Naive B cell (primary cell): Measurements from ENCODE around the gene FBXO11. TPM values are rescaled to one million over a fixed set of nuclear protein-coding genes. Genes with fewer than 3 reads are reported as not detected.
A peak's percentile ranks its signal among the peaks of the same experiment; 100 is the strongest.

Source experiments
- ATAC-seq, 2 donors: fragments of 150-1000 bp; cut with Tn5 transposase; 2 replicates each; pipeline ENCODE4 v1.10.0; 2021; ENCODE audit warnings: low read depth in 2 of 2, mild to moderate bottlenecking in 2 of 2, moderate library complexity in 2 of 2
- DNase-seq: peaks from one replicate; pipeline ENCODE4 v3.0.0; 2022
- H3K27ac Mint-ChIP-seq, 6 donors: one replicate each; pipeline ENCODE4 v1.8.0; 2020 to 2022; ENCODE audit warnings: mild to moderate bottlenecking in 6 of 6, mixed read lengths in 6 of 6, moderate library complexity in 5 of 6, inconsistent platforms in 2 of 6
- H3K27me3 Mint-ChIP-seq, 3 donors: one replicate each; pipeline ENCODE4 v1.8.0; 2021 to 2022; ENCODE audit warnings: mixed read lengths in 3 of 3, mild to moderate bottlenecking in 1 of 3
- H3K36me3 Mint-ChIP-seq, 2 donors: one replicate each; pipeline ENCODE4 v1.8.0; 2020 to 2022; ENCODE audit warnings: mixed read lengths in 2 of 2, inconsistent platforms in 1 of 2, mild to moderate bottlenecking in 1 of 2
- H3K4me1 Mint-ChIP-seq, 3 donors: one replicate each; pipeline ENCODE4 v1.8.0; 2020 to 2022; ENCODE audit warnings: mixed read lengths in 3 of 3, inconsistent platforms in 1 of 3, mild to moderate bottlenecking in 1 of 3, moderate library complexity in 1 of 3
- H3K4me3 Mint-ChIP-seq, 8 donors: one replicate each; pipeline ENCODE4 v1.8.0; 2020 to 2022; ENCODE audit warnings: mild to moderate bottlenecking in 8 of 8, mixed read lengths in 8 of 8, moderate library complexity in 8 of 8, inconsistent platforms in 2 of 8
- H3K9me3 Mint-ChIP-seq, 7 donors: one replicate each; pipeline ENCODE4 v1.8.0; 2020 to 2022; ENCODE audit warnings: mixed read lengths in 7 of 7, mild to moderate bottlenecking in 5 of 7, inconsistent platforms in 2 of 7, moderate library complexity in 1 of 7
- polyA plus RNA-seq, 6 donors: library from polyadenylated mRNA; unstranded; fragments of 300-500 nt; fragmentation: Illumina TruSeq; gene quantifications; one replicate each; pipeline ENCODE4 v1.2.3, GENCODE V29; 2021; ENCODE audit warnings: low read depth in 6 of 6

FBXO11 gene
- polyA plus RNA-seq, 6 donors from 2014 or later, result 12.7 to 21.5 (median 14.0) TPM

DNA sequence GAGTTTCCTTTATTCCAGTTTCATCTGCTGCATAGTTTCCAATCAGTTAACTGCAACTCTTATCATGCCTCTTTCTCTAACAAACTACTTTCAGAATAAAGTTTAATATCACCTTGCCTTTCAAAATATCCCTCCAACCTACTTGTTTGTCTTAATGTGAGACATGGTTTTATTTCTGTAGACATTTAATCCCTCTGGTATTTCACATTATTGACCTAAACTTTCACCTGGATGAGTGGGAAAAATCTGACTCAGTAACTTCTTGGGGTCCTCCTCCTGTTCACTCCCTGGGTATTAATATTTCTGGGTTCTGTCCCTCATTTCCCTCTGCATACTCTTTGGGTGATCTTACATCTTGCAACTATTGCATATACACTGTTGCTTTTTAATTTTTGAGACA lies 95.4 kb downstream of the FBXO11 start:
- Mint-ChIP-seq H3K36me3 (peaks cover 11 to 26% of the 10 kb centered on the region in 2 donors), H3K27me3 (no peaks in the 10 kb centered on the region), H3K4me1 (peaks cover 0 to 8% (median 0%) of the 10 kb centered on the region in 3 donors), H3K9me3 (no peaks in the 10 kb centered on the region), H3K4me3 (no peak overlapping the region), H3K27ac (peak overlapping the region in 5 of 6 donors; percentile 17 to 78 (median 53))
- ATAC-seq (no peak), DNase-seq (no peak)

DNA sequence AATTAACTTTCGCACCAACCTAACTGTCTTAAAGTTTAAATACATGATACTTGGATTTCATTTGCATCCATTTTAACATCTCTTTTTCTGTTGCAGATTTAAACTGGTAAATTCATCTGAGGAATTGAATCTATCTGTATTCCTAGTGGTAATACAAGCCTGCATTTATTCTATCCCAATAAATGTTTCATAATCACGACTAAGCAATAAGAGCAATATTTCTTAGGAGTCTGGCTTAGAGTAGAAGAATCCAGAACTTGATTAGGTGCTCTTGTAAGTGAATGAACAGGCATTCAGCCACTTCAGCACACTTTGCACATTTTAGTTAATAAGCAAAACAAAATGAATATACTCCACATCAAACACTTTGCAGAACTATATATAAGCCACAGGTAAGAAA lies 96.4 kb downstream of the FBXO11 start:
- no peak overlapping the region for H3K27ac Mint-ChIP-seq
- no peak for DNase-seq

DNA sequence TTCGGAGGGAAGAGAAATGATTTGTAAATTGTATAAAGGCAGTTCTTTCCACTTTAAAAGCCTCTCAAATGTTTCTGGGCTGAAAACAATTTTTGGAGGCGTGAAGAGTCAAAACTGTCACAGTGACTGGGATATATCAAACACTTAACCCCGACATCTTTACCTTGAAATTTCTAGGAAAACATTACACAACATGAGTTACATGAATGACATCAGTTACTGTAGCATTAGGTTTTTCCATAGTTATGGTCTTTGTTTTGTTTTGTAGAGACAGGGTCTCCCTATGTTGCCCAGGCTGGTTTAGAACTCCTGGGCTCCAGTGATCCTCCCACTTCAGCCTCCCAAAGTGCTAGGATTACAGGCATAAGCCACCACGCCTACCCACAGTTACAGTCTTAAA lies 97.7 kb downstream of the FBXO11 start:
- H3K27me3 Mint-ChIP-seq, result no peaks in the 10 kb centered on the region
- peaks cover 8 to 31% of the 10 kb centered on the region in 2 donors for H3K36me3 Mint-ChIP-seq
- peak overlapping the region in 2 of 6 donors; percentile 39 to 46 for H3K27ac Mint-ChIP-seq
- peak overlapping the region in 1 of 8 donors; percentile 12 for H3K4me3 Mint-ChIP-seq
- no peak for ATAC-seq
- peaks cover 0 to 6% (median under 1%) of the 10 kb centered on the region in 7 donors for H3K9me3 Mint-ChIP-seq
- H3K4me1 Mint-ChIP-seq, result peaks cover 0 to 4% (median 0%) of the 10 kb centered on the region in 3 donors
- no peak for DNase-seq

More for the DNA sequence above, 96.4 kb downstream of the FBXO11 start:
- H3K4me1 Mint-ChIP-seq, result peaks cover 0 to 7% (median 0%) of the 10 kb centered on the region in 3 donors
- H3K4me3 Mint-ChIP-seq, result no peak overlapping the region
- no peaks in the 10 kb centered on the region for H3K27me3 Mint-ChIP-seq
- H3K9me3 Mint-ChIP-seq, result peaks cover 0 to 2% (median 0%) of the 10 kb centered on the region in 7 donors
- no peak for ATAC-seq
- H3K36me3 Mint-ChIP-seq, result peaks cover 11 to 23% of the 10 kb centered on the region in 2 donors

DNA sequence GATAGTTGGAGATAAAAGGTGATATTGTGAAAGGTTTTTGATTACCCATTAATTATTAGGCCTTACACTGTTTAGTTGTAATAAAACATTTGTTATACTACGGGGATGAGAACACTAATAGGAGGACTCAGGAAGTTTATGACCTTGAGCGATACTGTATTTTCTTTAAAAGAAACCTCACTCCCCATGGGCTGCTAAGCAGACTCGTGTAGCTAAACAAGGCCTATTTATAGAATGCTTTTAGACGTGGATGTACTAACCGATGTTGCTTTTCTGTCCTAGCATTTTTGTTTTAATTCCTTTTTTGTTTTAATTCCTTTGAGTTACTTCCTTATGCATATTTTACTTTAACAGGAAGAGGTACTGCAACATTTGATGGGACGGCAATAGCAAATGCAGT lies 100.4 kb downstream of the FBXO11 start:
- ATAC-seq, result no peak
- peaks cover 3 to 13% (median 7%) of the 10 kb centered on the region in 7 donors for H3K9me3 Mint-ChIP-seq
- H3K36me3 Mint-ChIP-seq, result peaks cover 17 to 32% of the 10 kb centered on the region in 2 donors
- no peaks in the 10 kb centered on the region for H3K4me1 Mint-ChIP-seq
- H3K27ac Mint-ChIP-seq, result no peak overlapping the region
- no peak overlapping the region for H3K4me3 Mint-ChIP-seq
- DNase-seq, result no peak
- no peaks in the 10 kb centered on the region for H3K27me3 Mint-ChIP-seq

DNA sequence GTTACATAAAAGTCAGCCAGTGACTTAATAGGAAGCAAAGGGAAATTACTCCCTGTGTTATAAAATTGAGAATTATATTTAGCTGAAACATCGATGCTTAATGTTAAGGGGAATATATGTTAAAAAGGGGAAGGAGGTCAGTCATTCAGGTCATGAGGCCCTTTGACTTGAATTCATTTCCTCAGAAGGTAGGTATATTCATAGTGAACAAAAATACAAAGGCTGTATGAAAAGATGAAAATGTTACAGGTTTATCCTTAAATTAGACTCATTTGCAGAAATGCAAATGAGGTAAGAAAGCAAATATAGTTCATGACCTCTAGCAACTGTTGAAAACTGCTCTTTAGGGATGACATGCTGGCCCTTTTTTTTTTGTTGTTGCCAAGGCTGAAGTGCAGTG lies 102.5 kb downstream of the FBXO11 start:
- peaks cover 3 to 13% (median 7%) of the 10 kb centered on the region in 7 donors for H3K9me3 Mint-ChIP-seq
- H3K36me3 Mint-ChIP-seq, result peaks cover 22 to 43% of the 10 kb centered on the region in 2 donors
- DNase-seq, result no peak
- H3K4me3 Mint-ChIP-seq, result no peak overlapping the region
- no peak for ATAC-seq
- peaks cover 0 to 7% (median 0%) of the 10 kb centered on the region in 3 donors for H3K4me1 Mint-ChIP-seq
- H3K27ac Mint-ChIP-seq, result no peak overlapping the region
- no peaks in the 10 kb centered on the region for H3K27me3 Mint-ChIP-seq

DNA sequence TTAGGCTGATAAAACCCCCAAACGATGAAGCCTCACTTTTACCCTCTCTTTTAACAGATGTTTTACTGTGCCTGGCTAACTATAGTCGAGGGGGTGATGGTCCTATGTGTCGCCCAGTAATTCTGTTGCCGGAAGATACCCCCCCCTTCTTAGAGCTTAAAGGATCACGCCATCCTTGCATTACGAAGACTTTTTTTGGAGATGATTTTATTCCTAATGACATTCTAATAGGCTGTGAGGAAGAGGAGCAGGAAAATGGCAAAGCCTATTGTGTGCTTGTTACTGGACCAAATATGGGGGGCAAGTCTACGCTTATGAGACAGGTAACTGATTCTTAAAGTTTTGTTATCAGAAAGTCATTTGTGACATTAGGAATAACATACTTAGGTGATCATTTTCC lies 102.9 kb downstream of the FBXO11 start:
- H3K27me3 Mint-ChIP-seq, result no peaks in the 10 kb centered on the region
- peak overlapping the region in 1 of 6 donors; percentile 3 for H3K27ac Mint-ChIP-seq
- peaks cover 26 to 47% of the 10 kb centered on the region in 2 donors for H3K36me3 Mint-ChIP-seq
- peak overlapping the region in 1 of 8 donors; percentile 81 for H3K4me3 Mint-ChIP-seq
- no peak for DNase-seq
- peaks cover 0 to 11% (median 0%) of the 10 kb centered on the region in 3 donors for H3K4me1 Mint-ChIP-seq
- H3K9me3 Mint-ChIP-seq, result peaks cover 3 to 13% (median 7%) of the 10 kb centered on the region in 7 donors
- no peak for ATAC-seq

DNA sequence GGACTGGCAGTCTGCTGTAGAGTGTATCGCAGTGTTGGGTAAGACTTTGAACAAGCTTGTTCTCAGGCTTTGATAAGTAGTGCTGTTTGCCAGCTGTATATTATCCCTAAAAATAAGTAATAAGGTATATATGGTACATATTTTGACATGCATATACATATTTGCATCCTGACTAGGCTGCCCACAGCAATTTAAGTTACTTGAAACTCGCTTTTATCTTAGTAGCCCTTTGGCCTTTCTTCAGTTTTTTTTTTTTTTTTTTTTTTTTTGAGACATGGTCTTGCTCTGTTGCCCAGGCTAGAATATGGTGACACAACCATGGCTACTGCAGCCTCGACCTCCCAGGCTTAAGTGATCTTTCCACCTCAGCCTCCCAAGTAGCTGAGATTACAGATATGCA lies 105.2 kb downstream of the FBXO11 start:
- DNase-seq, result no peak
- no peak overlapping the region for H3K4me3 Mint-ChIP-seq
- H3K36me3 Mint-ChIP-seq, result peaks cover 23 to 48% of the 10 kb centered on the region in 2 donors
- no peak overlapping the region for H3K27ac Mint-ChIP-seq
- H3K4me1 Mint-ChIP-seq, result peaks cover 0 to 13% (median 0%) of the 10 kb centered on the region in 3 donors
- no peak for ATAC-seq
- H3K9me3 Mint-ChIP-seq, result peaks cover 3 to 13% (median 7%) of the 10 kb centered on the region in 7 donors
- H3K27me3 Mint-ChIP-seq, result no peaks in the 10 kb centered on the region

DNA sequence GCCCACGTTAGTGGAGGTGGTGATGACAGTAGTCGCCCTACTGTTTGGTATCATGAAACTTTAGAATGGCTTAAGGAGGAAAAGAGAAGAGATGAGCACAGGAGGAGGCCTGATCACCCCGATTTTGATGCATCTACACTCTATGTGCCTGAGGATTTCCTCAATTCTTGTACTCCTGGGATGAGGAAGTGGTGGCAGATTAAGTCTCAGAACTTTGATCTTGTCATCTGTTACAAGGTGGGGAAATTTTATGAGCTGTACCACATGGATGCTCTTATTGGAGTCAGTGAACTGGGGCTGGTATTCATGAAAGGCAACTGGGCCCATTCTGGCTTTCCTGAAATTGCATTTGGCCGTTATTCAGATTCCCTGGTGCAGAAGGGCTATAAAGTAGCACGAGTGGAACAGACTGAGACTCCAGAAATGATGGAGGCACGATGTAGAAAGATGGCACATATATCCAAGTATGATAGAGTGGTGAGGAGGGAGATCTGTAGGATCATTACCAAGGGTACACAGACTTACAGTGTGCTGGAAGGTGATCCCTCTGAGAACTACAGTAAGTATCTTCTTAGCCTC lies 107.2 kb downstream of the FBXO11 start:
- H3K36me3 Mint-ChIP-seq, result peaks cover 21 to 47% of the 10 kb centered on the region in 2 donors
- H3K27ac Mint-ChIP-seq, result peak overlapping the region in 3 of 6 donors; percentile 18 to 41 (median 33)
- H3K4me1 Mint-ChIP-seq, result peaks cover 0 to 13% (median 5%) of the 10 kb centered on the region in 3 donors
- ATAC-seq (no peak), DNase-seq (no peak)
- peaks cover 3 to 10% (median 7%) of the 10 kb centered on the region in 7 donors for H3K9me3 Mint-ChIP-seq
- no peaks in the 10 kb centered on the region for H3K27me3 Mint-ChIP-seq
- peak overlapping the region in 1 of 8 donors; percentile 48 for H3K4me3 Mint-ChIP-seq

DNA sequence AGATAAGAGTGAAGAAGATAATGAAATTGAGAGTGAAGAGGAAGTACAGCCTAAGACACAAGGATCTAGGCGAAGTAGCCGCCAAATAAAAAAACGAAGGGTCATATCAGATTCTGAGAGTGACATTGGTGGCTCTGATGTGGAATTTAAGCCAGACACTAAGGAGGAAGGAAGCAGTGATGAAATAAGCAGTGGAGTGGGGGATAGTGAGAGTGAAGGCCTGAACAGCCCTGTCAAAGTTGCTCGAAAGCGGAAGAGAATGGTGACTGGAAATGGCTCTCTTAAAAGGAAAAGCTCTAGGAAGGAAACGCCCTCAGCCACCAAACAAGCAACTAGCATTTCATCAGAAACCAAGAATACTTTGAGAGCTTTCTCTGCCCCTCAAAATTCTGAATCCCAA lies 107.7 kb downstream of the FBXO11 start:
- Mint-ChIP-seq H3K27me3 (no peaks in the 10 kb centered on the region), H3K9me3 (peaks cover 3 to 9% (median 7%) of the 10 kb centered on the region in 7 donors), H3K4me3 (no peak overlapping the region), H3K36me3 (peaks cover 19 to 42% of the 10 kb centered on the region in 2 donors), H3K4me1 (peaks cover 0 to 13% (median 5%) of the 10 kb centered on the region in 3 donors), H3K27ac (peak overlapping the region in 4 of 6 donors; percentile 15 to 89 (median 46))
- no peak for ATAC-seq
- DNase-seq, result no peak

DNA sequence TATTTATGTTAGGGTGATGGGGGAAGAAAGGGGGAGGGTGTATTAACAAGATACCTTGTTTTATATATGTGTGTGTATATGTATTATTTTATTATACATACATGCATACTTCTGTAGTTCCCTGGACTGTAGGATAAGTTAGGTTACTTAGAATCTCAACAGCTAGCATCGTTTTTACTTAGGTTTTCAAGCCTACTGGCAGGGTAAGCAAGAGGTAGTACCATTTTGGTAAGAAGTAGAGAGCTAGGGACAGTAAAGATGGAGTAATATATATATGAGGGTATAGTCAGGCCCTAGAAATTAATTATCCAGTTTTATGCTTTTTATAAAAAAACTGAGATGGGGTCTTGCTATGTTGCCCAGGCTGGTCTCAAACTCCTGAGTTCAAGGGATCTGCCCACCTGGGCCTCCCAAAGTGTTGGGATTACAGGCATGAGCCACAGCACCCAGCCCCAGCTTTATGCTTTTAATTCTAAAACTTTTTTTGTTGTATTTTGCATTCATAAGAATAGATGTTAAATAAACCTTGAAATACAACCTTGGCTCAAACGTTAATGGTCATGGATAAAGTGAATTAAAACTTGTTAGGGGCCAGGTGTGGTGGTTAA lies 110.1 kb downstream of the FBXO11 start:
- H3K36me3 Mint-ChIP-seq, result peaks cover 10 to 32% of the 10 kb centered on the region in 2 donors
- ATAC-seq (no peak), DNase-seq (no peak)
- no peaks in the 10 kb centered on the region for H3K9me3 Mint-ChIP-seq
- no peaks in the 10 kb centered on the region for H3K27me3 Mint-ChIP-seq
- no peak overlapping the region for H3K4me3 Mint-ChIP-seq
- peak overlapping the region in 1 of 6 donors; percentile 39 for H3K27ac Mint-ChIP-seq
- H3K4me1 Mint-ChIP-seq, result peaks cover 0 to 13% (median 5%) of the 10 kb centered on the region in 3 donors

DNA sequence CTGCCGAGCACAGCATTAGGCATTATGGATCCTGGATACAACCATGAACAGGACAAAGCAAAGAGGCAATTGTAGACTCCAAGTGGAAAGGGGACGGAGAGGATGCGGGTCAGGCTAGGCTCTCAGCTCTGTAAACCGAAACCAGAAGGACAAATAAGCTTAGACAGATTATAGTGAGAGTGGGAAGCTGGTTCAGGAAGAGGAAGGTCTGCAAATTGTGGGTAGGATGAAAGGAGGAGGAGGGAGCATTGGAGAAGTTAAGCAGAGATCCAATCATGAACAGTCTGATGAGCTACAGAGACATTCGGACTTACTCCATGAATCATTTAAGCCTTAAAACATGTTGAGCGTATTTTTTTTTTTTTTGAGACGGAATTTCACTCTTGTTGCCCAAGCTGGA lies 120.3 kb downstream of the FBXO11 start:
- Mint-ChIP-seq H3K27ac (peak overlapping the region in 3 of 6 donors; percentile 5 to 88 (median 6)), H3K27me3 (no peaks in the 10 kb centered on the region), H3K4me1 (peaks cover 20 to 35% (median 21%) of the 10 kb centered on the region in 3 donors), H3K4me3 (peak overlapping the region in 6 of 8 donors; percentile 10 to 91 (median 80)), H3K36me3 (peaks cover 0 to 3% of the 10 kb centered on the region in 2 donors), H3K9me3 (no peaks in the 10 kb centered on the region)
- ATAC-seq (no peak), DNase-seq (no peak)

DNA sequence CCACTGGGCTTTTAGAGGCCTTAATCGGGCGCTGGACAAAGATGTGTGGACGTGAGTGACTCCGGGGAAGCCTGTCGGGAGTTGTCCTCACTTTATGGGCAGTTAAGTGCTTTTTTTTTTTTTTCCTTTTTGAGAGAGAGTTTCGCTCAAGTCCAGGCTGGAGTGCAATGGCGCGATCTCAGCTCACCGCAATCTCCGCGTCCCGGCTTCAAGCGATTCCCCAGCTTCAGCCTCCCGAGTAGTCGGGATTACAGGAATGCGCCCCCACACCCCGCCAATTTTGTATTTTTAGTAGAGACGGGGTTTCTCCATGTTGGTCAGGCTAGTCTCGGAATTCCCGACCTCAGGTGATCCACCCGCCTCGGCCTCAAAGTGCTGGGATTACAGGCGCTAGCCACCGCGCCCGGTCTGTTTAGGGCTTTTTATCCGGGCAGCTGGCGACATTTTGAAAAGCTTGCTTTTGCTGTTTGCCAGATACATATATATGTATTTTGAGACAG lies 121.9 kb downstream of the FBXO11 start:
- H3K4me1 Mint-ChIP-seq, result peaks cover 16 to 33% (median 18%) of the 10 kb centered on the region in 3 donors
- peak overlapping the region in 5 of 6 donors; percentile 61 to 95 (median 90) for H3K27ac Mint-ChIP-seq
- H3K36me3 Mint-ChIP-seq, result no peaks in the 10 kb centered on the region
- H3K9me3 Mint-ChIP-seq, result no peaks in the 10 kb centered on the region
- no peaks in the 10 kb centered on the region for H3K27me3 Mint-ChIP-seq
- peak overlapping the region; percentile 90 to 97 (median 92) for H3K4me3 Mint-ChIP-seq
- ATAC-seq, result no peak
- no peak for DNase-seq

DNA sequence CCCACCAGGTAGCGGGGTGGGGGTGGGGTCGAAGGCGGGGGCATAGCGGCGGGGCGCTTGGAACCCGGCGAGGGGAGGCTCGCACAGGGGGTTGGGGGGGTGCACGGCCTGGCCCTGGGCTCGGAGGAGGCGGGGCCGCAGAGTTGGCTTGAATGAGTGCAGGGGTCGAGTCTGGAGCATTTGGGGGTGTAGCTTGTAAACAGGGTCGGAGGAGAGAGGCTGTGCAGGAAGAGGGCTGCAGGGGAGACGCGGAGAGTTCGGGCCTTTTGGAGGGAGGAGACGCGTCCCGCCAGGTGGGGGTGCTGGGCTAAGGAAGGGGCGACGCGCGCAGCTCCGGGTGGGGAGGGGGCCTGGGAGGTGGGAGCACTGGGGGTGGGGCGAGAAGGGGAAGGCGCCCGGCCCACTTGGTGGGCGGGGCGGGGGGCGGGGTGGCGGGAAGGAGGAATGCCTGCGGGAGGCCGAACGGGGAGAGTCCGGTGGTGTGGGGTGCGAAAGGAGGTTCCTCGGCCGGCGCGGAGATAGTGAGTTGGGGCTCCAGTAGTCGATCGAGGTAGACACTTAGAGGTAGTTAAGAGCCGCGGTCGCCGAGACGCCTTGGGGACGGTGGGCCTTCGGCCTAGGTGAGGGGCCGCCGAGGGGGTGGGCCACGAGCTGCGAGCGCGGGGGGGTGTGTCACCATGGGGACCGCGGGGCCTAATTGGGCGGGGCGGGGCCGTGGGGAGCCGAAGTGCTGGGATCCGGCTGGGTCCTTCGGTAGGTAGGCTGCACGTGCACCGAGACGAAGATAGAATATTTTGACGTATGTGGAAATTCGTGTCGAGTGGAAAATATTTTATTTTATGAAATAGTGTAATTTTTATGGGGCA lies 122.6 kb downstream of the FBXO11 start:
- Mint-ChIP-seq H3K36me3 (no peaks in the 10 kb centered on the region), H3K9me3 (no peaks in the 10 kb centered on the region), H3K4me3 (peak overlapping the region; percentile 90 to 97 (median 92)), H3K4me1 (peaks cover 16 to 31% (median 18%) of the 10 kb centered on the region in 3 donors), H3K27me3 (no peaks in the 10 kb centered on the region), H3K27ac (peak overlapping the region; percentile 61 to 98 (median 92))
- peak; percentile 39 to 41 for ATAC-seq
- DNase-seq, result peak; percentile 68
